IMR-90 (cell line): ENCODE data around the gene BPI. TPM values are rescaled to one million over a fixed set of nuclear protein-coding genes. Genes with fewer than 3 reads are reported as not detected.
"Not testable (repeated sequence)": the region's sequence is repeated elsewhere in the genome, so short reads cannot be mapped to it uniquely, and the experiment has no call there.

ENCODE experiments used
- ATAC-seq: fragments of 200-7000 bp; cut with Tn5 transposase; 2 replicates; pipeline ENCODE4 v1.9.1; 2020; ENCODE audit warnings: low read depth, mild to moderate bottlenecking, moderate library complexity
- BruUV-seq: library from RNA; stranded (reverse); fragments of 400-500 nt; replicated peaks from 2 replicates; lab custom pipeline; 2021; lab: Mats Ljungman, UMichigan
- CTCF ChIA-PET: fragments of 300-600 bp; formaldehyde crosslinking; extraction: SDS; loops from one replicate; lab custom pipeline; 2021; ENCODE audit warnings: antibody characterized with exemption; lab: Yijun Ruan, JAX
- POLR2A ChIA-PET: fragments of 300-600 bp; sonication (Branson Sonifier 250); formaldehyde crosslinking; loops from one replicate; lab custom pipeline; 2022; ENCODE audit warnings: antibody characterized with exemption; ENCODE audit not compliant: unreplicated experiment; lab: Charles Lee
- DNase-seq: peaks from one replicate; pipeline ENCODE4 v3.0.0; 2013
- H2AFZ ChIP-seq: replicated peaks from 2 replicates; pipeline ENCODE3; 2013; ENCODE audit warnings: low read length, mild to moderate bottlenecking; ENCODE audit not compliant: poor library complexity
- H2AK5ac ChIP-seq: 2 replicates; pipeline ENCODE4 v1.6.1; 2013; ENCODE audit warnings: low read depth, low read length, inconsistent platforms
- H2AK9ac ChIP-seq: replicated peaks from 2 replicates; pipeline ENCODE3; 2013; ENCODE audit warnings: mild to moderate bottlenecking, low read depth, low read length, moderate library complexity; ENCODE audit not compliant: poor library complexity
- H2BK120ac ChIP-seq: 2 replicates; pipeline ENCODE4 v1.6.1; 2013; ENCODE audit warnings: low read depth, low read length, inconsistent platforms
- H2BK15ac ChIP-seq: 3 replicates; pipeline ENCODE4 v1.6.1; 2013; ENCODE audit warnings: low read depth, low read length, inconsistent platforms
- H2BK20ac ChIP-seq: 2 replicates; pipeline ENCODE4 v1.6.1; 2013; ENCODE audit warnings: low read depth, mild to moderate bottlenecking, inconsistent platforms, low read length, moderate library complexity
- H2BK5ac ChIP-seq: 2 replicates; pipeline ENCODE4 v1.6.1; 2013; ENCODE audit warnings: mild to moderate bottlenecking, low read depth, low read length, inconsistent platforms; ENCODE audit not compliant: poor library complexity, severe bottlenecking
- H3K14ac ChIP-seq: replicated peaks from 2 replicates; pipeline ENCODE4 v1.6.1; 2013; ENCODE audit warnings: low read depth, low read length, inconsistent platforms
- H3K18ac ChIP-seq: 2 replicates; pipeline ENCODE4 v1.6.1; 2013; ENCODE audit warnings: low read depth, low read length, control low read depth
- H3K23ac ChIP-seq: 2 replicates; pipeline ENCODE4 v1.6.1; 2013; ENCODE audit warnings: low read depth, low read length, inconsistent platforms
- H3K27ac ChIP-seq: 2 replicates; pipeline ENCODE4 v1.5.1; 2013; ENCODE audit warnings: mild to moderate bottlenecking, control low read depth, low read length; ENCODE audit not compliant: insufficient read depth
- H3K27me3 ChIP-seq: 2 replicates; pipeline ENCODE4 v1.6.1; 2013; ENCODE audit warnings: low read length; ENCODE audit not compliant: control insufficient read depth, insufficient read depth
- H3K36me3 ChIP-seq: 2 replicates; pipeline ENCODE4 v1.6.1; 2013; ENCODE audit warnings: low read length, mixed read lengths; ENCODE audit not compliant: control insufficient read depth, insufficient read depth
- H3K4ac ChIP-seq: 2 replicates; pipeline ENCODE4 v1.6.1; 2013; ENCODE audit warnings: low read depth, low read length, inconsistent platforms
- H3K4me1 ChIP-seq: 2 replicates; pipeline ENCODE4 v1.6.1; 2013; ENCODE audit warnings: low read length, mixed read lengths; ENCODE audit not compliant: control insufficient read depth, insufficient read depth
- H3K4me2 ChIP-seq: 2 replicates; pipeline ENCODE4 v1.6.1; 2013; ENCODE audit warnings: low read depth, mild to moderate bottlenecking, control low read depth, low read length, moderate library complexity
- H3K4me3 ChIP-seq: 2 replicates; pipeline ENCODE4 v1.5.1; 2013; ENCODE audit warnings: low read depth, mild to moderate bottlenecking, control low read depth, low read length, moderate library complexity; ENCODE audit not compliant: insufficient read depth
- H3K56ac ChIP-seq: 2 replicates; pipeline ENCODE4 v1.6.1; 2013; ENCODE audit warnings: low read length, inconsistent platforms; ENCODE audit not compliant: insufficient read depth; ENCODE audit errors: extremely low read depth
- H3K79me1 ChIP-seq, 2 experiments: 2 replicates each; pipeline ENCODE4 v1.6.1; 2013; ENCODE audit warnings: low read length in 2 of 2, inconsistent platforms in 1 of 2, low read depth in 1 of 2
- H3K9ac ChIP-seq: 2 replicates; pipeline ENCODE4 v1.6.1; 2013; ENCODE audit warnings: low read depth, low read length, control low read depth
- H3K9me1 ChIP-seq: 2 replicates; pipeline ENCODE4 v1.6.1; 2013; ENCODE audit warnings: low read length, inconsistent platforms; ENCODE audit not compliant: insufficient read depth
- H3K9me3 ChIP-seq: 2 replicates; pipeline ENCODE4 v1.6.1; 2013; ENCODE audit warnings: low read length; ENCODE audit not compliant: control insufficient read depth, insufficient read depth
- H4K20me1 ChIP-seq: 2 replicates; pipeline ENCODE4 v1.6.1; 2013; ENCODE audit warnings: low read length, inconsistent platforms; ENCODE audit not compliant: insufficient read depth
- H4K5ac ChIP-seq: 2 replicates; pipeline ENCODE4 v1.6.1; 2013; ENCODE audit warnings: mild to moderate bottlenecking, low read depth, low read length, control low read depth
- H4K8ac ChIP-seq, 2 experiments: 2 replicates each; pipeline ENCODE4 v1.6.1; 2013; ENCODE audit warnings: low read depth in 2 of 2, low read length in 2 of 2, control low read depth in 1 of 2, inconsistent platforms in 1 of 2
- H4K91ac ChIP-seq: 2 replicates; pipeline ENCODE4 v1.6.1; 2013; ENCODE audit warnings: low read depth, low read length, inconsistent platforms; ENCODE audit not compliant: insufficient read depth
- WGBS, 2 experiments: methylation state at CpG; one replicate each; pipeline versions ENCODE4 v1.1.5 to v1.1.7; 2013; ENCODE audit warnings: missing lambda C conversion rate in 2 of 2; ENCODE audit not compliant: insufficient read length in 1 of 2; ENCODE audit errors: extremely low coverage in 2 of 2; 5-methylcytosine and 5-hydroxymethylcytosine counted together
- dilution Hi-C: fragments of 300-500 bp; cut with HindIII; formaldehyde crosslinking; loops from one replicate; pipeline ENCODE4 v1.14.3; 2018; ENCODE audit warnings: low sequenced_read_pairs; ENCODE audit not compliant: unreplicated experiment
- in situ Hi-C: fragments of 300-500 bp; cut with MboI; formaldehyde crosslinking; loops from 3 replicates; pipeline ENCODE4 v1.14.3; 2019; ENCODE audit warnings: low sequenced_read_pairs, inconsistent platforms, mixed read lengths
- intact Hi-C: fragments of 100-400 bp; cut with micrococcal nuclease; formaldehyde crosslinking; loops from 2 replicates; pipeline ENCODE4 v1.10.0; 2022
- polyA plus RNA-seq, 3 experiments: library from polyadenylated mRNA; depleted of rRNA; stranded (reverse); fragments of >200 nt; gene quantifications; 2 replicates each; pipeline ENCODE4 v1.2.3, GENCODE V29; 2012; ENCODE audit warnings: low replicate concordance in 1 of 3
- total RNA-seq: library from RNA; depleted of rRNA; stranded (reverse); fragments of >200 nt; gene quantifications from 2 replicates; pipeline ENCODE4 v1.2.3, GENCODE V29; 2012

Gene BPI
- total and polyA plus RNA-seq, 2 of the 4 experiments (the other 2 are of a cell fraction), result 0.05 TPM; not detected in 1

DNA sequence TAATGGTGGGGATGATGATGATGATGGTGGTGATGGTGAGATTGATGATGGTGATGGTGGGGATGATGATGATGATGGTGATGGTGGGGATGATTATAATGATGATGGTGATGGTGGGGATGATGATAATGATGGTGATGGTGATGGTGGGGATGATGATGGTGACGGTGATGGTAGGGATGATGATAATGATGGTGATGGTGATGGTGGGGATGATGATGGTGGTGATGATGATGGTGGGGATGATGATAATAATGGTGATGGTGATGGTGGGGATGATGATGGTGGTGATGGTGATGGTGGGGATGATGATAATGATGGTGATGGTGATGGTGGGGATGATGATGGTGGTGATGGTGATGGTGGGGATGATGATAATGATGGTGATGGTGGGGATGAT lies 10.4 kb downstream of the BPI start:
- H3K56ac ChIP-seq, H3K14ac ChIP-seq, H4K5ac ChIP-seq, H4K8ac ChIP-seq, H3K79me1 ChIP-seq, H4K20me1 ChIP-seq, H2BK20ac ChIP-seq, H2AFZ ChIP-seq, H3K9me3 ChIP-seq, POLR2A ChIA-PET, H2BK120ac ChIP-seq, H3K18ac ChIP-seq, H2BK15ac ChIP-seq, H3K4ac ChIP-seq, H4K91ac ChIP-seq, H3K9me1 ChIP-seq, H2BK5ac ChIP-seq, ATAC-seq, H3K23ac ChIP-seq, H2AK9ac ChIP-seq, H3K36me3 ChIP-seq, DNase-seq, H3K9ac ChIP-seq, dilution Hi-C loops, H2AK5ac ChIP-seq, H3K4me3 ChIP-seq, H3K27ac ChIP-seq, intact Hi-C loops, BruUV-seq, H3K4me2 ChIP-seq, in situ Hi-C loops, H3K4me1 ChIP-seq: not testable (repeated sequence)
- CTCF ChIA-PET, result interaction anchor here (1.5 kb wide), 1 partner anchor 83 kb away, joined by 3 read pairs; no protein-coding TSS in a partner anchor
- peaks cover 41% of the 10 kb centered on the region for H3K27me3 ChIP-seq
- WGBS, 2 experiments, result 92% methylated on average over 1 of the region's 1 CpG; no CpG with 5 or more reads in 1 of the 2 experiments
